ENCODE results near the gene GALNT2.

GALNT2 gene

DNA sequence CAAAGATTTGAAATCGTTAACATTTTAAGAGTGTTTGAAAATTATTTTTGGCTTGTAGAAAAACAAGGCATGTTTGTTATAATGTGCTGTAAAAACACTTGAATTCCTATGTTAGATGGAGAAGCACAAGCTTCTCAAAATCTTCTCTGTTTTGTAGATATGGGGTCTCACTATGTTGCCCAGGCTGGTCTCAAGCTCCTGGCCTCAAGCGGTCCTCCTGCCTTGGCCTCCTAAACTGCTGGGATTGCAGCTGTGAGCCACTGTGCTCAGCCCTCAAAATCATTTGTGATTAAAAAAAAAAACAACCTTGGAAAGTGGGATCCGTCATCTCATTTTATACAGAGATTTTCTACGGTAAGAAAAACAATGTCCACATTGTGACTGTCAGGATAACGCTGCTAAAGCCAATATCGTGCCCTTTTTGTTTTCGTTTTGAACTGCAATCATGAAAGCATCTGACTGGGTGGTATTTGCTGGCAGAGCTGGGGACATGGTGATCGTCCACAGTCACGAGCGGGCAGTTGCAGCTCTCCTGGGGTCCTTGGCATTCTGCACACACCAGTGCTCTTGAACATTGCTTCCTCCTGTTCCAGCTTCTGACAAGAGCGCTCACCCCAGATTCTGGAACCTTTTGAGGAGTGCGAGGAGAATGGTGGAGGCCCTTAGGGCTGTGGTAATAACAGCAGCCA is 246.6 kb downstream of the GALNT2 start:
- in situ Hi-C loops (cut with MboI; ENCODE audit: low pct_unique_long_range_greater_than_20kb, low sequenced_read_pairs, unreplicated experiment) = loop anchor here (25.0 kb wide), 2 partner anchors 651 to 1051 kb away; partner anchors contain the start of gene RAB4A
- TF ChIP-seq, protein P1, sequence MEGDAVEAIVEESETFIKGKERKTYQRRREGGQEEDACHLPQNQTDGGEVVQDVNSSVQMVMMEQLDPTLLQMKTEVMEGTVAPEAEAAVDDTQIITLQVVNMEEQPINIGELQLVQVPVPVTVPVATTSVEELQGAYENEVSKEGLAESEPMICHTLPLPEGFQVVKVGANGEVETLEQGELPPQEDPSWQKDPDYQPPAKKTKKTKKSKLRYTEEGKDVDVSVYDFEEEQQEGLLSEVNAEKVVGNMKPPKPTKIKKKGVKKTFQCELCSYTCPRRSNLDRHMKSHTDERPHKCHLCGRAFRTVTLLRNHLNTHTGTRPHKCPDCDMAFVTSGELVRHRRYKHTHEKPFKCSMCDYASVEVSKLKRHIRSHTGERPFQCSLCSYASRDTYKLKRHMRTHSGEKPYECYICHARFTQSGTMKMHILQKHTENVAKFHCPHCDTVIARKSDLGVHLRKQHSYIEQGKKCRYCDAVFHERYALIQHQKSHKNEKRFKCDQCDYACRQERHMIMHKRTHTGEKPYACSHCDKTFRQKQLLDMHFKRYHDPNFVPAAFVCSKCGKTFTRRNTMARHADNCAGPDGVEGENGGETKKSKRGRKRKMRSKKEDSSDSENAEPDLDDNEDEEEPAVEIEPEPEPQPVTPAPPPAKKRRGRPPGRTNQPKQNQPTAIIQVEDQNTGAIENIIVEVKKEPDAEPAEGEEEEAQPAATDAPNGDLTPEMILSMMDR (IDR thresholded peaks at IDR 0.05; ENCODE audit: extremely low read depth, insufficient read depth, missing control alignments) = no peak
- no peak for DNase-seq (ENCODE audit: low spot score)

DNA sequence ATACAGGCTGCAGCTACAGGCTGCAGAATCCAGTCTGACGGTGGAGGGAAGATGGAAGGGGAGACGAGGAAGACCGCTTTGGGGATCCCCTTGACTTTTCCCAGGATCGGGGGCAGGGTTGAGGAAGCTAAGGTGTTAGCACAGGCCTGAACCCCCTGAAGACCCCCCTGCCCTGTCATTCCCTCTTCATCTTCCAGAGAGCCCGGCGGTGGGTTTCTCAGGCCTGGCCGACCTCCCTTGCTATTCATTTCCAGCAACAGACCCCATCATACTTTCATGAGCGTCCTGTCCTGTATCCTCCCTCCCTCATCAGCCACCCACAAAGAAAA is 247.1 kb downstream of the GALNT2 start:
- no peak for DNase-seq (ENCODE audit: low spot score)
- TF ChIP-seq, protein P1 (IDR thresholded peaks at IDR 0.05; ENCODE audit: extremely low read depth, insufficient read depth, missing control alignments) = no peak
- in situ Hi-C loops (cut with MboI; ENCODE audit: low pct_unique_long_range_greater_than_20kb, low sequenced_read_pairs, unreplicated experiment) = loop anchor here (25.0 kb wide), 2 partner anchors 652 to 1052 kb away; partner anchors contain the start of gene RAB4A

DNA sequence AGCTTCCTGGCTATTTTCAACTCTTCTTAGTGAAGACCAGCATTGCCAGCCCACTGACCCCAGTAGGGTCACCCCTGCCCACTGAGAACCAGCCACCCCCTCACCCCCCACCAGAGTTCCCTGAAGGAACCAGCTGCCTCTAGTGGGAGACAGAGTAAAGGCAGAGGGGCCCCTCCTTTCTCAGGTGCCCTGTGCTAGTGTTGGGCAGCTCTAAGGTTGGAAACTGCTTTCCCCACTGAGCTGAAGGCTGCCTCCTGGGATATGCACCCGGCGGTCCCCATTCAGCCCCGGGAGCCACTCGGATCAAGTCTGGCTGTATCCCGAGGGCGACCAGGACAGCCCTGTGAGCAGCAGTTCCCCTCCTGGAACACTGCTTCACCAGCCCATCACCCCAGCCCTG is 248.1 kb downstream of the GALNT2 start:
- TF ChIP-seq, protein P1 (IDR thresholded peaks at IDR 0.05; ENCODE audit: extremely low read depth, insufficient read depth, missing control alignments) = no peak
- no peak for DNase-seq (ENCODE audit: low spot score)
- in situ Hi-C loops (cut with MboI; ENCODE audit: low pct_unique_long_range_greater_than_20kb, low sequenced_read_pairs, unreplicated experiment) = loop anchor here (25.0 kb wide), 2 partner anchors 653 to 1053 kb away; partner anchors contain the start of gene RAB4A

DNA sequence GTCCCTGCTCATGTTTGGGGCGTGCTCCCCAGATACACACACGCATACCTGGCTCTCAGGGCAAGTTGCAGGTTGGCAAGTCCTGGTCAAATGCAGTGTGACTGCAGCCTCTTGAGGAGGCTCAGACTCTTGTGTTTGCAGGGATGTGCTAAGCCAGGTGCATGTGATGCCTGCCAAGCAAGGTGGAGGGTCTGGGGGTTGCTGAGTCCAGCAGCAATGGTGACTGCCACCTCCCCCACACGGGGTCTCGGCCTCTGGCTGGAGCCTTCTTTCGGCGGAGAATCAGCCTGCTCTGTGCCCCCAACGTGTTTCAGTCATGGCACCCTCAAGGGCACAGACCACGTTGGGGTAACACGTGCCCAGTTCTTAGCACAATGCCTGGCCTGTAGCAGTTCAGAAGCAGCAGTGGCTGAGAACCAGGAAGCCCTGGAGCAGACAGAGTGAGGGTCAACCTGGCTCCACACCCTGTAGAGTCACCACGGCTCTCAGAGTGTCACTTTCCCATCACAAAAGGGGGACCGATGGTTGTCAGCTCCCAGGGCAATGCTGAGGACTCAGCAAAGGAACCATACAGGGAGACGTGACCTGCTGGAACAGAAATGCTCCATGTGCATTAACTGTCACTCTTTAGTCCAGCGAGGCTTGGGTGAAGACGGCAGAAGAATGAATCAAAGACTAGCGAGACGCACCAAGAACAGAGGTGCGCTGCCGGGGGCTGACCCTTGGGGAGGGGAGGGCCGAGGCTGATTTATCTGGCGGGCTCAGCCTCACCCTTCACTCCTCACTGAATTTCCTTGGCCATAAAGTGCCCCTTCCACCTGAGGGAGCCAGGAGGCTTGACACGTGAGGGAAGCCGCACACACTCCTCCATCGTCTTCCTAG is 250.1 kb downstream of the GALNT2 start:
- TF ChIP-seq, protein P1 (IDR thresholded peaks at IDR 0.05; ENCODE audit: extremely low read depth, insufficient read depth, missing control alignments) = no peak
- in situ Hi-C loops (cut with MboI; ENCODE audit: low pct_unique_long_range_greater_than_20kb, low sequenced_read_pairs, unreplicated experiment) = loop anchor here (25.0 kb wide), 2 partner anchors 655 to 1055 kb away; partner anchors contain the start of gene RAB4A
- no peak for DNase-seq (ENCODE audit: low spot score)

DNA sequence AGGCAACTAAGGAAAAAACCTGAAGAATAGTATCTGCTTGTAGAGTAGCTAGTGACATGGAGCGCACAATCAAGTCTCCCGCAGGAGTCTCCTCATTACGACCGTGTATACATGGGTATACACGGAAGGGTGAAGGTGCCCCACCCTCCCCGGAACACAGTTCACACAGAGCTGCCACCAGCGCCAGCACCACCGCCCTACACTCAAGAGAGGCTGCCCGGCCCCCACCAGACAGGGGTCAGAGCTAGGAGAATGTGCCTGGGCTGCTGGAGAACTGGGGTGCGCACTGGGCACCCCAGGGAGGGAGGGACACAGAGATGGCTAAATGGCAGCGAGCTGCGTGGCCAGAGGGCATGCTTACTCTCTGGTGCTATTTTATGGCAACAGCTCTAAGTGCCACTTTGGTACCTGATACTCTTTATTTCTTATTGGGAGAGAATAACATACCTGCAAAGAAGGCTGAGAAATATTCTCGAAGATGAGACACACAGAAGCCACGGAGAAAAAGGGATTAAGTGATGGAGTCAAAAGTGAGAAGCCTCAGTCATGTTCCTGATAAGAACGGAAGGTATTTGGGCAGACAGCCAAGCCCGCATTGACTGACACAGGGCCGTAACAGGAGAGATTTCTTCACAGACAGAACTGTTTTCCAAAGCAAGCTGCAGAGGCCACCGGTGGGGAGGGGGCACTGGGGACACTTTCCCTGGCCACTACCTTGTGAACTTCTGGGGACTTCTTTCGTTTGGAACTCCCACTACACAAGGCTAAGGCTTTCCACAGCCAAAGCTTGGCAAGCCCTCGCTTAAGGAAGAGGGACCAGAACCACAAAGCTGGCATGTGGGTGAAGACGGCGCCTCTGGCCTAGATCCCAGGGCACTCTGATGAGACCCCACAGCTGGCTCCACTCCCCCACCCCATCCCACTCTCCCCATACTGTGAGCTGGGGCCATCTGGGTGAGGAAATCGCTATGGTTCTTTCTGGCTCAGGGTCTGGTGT is 251.1 kb downstream of the GALNT2 start:
- no peak for DNase-seq (ENCODE audit: low spot score)
- TF ChIP-seq, protein P1 (IDR thresholded peaks at IDR 0.05; ENCODE audit: extremely low read depth, insufficient read depth, missing control alignments) = no peak
- in situ Hi-C loops (cut with MboI; ENCODE audit: low pct_unique_long_range_greater_than_20kb, low sequenced_read_pairs, unreplicated experiment) = loop anchor here (25.0 kb wide), 2 partner anchors 656 to 1056 kb away; partner anchors contain the start of gene RAB4A
